Islet of Langerhans (tissue), 1 donor: ENCODE results near the gene CCDC57.
"Not testable (repeated sequence)": the region's sequence is repeated elsewhere in the genome, so short reads cannot be mapped to it uniquely, and the experiment has no call there.

ENCODE experiments used
- FAIRE-seq: peaks from one replicate; lab custom pipeline; 2011; peaks lifted over from hg19 to GRCh38; lab: Jason Lieb, UNC

The CCDC57 gene, protein sequence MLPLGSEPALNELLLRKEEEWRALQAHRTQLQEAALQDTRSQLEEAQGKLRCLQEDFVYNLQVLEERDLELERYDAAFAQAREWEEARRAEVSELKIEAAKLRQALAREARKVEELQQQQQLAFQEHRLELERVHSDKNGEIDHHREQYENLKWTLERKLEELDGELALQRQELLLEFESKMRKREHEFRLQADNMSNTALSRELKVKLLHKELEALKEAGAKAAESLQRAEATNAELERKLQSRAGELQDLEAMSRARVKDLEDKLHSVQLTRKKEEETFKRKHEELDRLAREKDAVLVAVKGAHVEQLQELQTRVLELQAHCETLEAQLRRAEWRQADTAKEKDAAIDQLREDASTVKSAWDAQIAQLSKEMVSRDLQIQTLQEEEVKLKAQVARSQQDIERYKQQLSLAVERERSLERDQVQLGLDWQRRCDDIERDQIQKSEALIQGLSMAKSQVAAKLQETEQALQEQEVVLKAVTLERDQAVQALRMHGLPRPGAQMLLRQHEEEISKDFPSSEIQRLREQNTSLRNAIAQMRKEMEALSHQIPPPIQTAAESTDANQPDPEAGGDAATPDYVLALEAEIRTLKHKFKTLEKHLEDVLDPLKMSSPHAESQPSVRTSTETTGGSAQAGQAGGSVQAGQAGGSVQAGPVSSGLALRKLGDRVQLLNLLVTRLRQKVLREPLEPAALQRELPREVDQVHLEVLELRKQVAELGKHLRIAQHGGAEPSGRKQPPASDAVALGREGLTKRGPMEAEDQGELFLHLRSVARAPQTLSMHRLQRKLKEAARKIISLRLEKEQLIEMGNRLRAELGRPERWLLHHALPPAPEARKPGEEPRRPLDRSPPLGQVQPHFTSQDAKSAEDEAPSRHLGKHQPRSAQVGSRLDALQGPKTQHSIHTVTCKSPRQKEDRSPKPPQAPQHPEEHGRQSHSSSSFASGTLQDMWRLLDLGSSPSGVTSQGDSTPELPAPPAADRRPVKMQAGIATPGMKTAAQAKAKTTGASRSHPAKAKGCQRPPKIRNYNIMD

DNA sequence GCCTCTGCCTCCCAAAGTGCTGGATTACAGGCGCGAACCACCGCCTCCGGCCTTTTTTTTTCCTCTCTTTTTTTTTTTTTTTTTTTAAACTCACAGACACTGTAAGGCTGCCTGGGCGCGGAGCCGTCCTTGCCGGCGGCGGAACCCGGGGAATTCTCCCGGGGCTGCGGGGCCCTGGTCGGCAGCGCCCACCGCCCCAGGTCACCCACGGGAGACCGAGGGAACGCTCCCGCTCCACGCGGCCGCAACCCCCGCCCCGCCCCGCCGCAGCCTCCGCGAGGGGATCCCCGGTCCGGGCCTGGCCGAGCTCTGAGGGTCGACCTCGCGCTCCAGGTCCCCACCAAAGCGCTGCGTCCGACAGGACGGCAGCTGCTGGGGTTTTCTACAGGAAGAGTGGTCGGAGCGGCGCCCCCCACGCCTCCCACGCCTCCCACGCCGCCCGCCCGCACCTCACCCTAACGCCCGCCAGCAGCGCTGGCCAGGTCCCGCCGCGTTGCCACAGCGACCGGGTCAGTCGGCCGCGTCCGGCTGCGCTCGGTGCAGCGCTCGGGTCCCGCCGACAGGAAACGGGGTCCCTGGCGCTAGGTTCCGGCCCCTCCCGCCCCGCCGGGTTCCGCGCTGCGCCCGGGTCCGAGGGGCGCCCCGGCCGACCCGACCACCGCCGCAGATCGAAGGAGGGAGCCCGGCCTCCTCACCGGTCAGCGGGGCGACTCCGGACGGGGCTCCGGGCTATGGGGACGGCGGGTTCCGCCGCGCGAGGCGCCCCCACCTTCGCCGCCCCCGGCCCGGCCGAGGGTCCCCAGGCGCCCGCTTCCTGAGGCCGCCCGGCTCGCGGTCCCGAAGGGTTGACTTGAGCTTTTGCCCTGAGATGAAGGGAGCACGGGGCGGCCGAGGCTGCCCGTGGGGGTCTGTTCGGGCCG is at the start of gene CCDC57:
Gene CCDC57 (minus strand): TSS at position 512 of the 920 bp plus-strand sequence. CDS start 10,898 bp downstream, outside the sequence.
- FAIRE-seq = no peak

DNA sequence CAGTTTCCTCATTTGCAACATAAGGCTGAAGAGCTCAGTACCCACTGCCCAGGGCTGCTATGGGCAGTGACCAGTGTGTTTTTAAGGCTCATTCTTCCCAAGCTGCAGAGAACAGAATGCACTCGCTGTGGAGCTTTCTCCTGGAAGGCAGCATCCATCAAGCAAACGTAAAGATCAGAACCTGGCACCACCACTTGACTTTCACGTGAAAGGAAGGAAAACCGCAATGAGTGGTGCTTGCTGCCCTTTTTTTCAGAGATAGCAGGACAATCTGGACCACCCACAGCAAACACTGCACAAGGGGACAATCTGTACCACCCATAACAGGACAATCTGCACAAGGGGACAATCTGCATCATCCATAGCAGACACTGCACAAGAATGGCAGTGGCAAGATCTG is 49.7 kb upstream of the CCDC57 start:
- no peak for FAIRE-seq

DNA sequence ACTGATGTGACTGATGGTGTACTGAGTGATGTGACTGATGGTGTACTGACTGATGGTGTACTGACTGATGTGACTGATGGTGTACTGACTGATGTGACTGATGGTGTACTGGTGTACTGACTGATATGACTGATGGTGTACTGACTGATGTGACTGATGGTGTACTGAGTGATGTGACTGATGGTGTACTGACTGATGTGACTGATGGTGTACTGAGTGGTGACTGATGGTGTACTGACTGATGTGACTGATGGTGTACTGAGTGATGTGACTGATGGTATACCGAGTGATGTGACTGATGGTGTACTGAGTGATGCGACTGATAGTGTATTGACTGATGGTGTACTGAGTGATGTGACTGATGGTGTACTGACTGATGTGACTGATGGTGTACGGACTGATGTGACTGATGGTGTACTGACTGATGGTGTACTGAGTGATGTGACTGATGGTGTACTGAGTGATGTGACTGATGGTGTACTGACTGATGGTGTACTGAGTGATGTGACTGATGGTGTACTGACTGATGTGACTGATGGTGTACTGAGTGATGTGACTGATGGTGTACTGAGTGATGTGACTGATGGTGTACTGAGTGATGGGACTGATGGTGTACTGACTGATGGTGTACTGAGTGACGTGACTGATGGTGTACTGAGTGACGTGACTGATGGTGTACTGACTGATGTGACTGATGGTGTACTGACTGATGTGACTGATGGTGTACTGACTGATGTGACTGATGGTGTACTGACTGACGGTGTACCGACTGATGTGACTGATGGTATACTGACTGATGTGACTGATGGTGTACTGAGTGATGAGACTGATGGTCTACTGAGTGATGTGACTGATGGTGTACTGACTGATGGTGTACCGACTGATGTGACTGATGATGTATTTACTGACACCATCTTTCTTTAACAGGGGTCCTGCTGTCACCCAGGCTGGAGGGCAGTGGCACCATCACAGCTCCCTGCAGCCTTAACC is 47.6 kb upstream of the CCDC57 start:
- FAIRE-seq = not testable (repeated sequence)

DNA sequence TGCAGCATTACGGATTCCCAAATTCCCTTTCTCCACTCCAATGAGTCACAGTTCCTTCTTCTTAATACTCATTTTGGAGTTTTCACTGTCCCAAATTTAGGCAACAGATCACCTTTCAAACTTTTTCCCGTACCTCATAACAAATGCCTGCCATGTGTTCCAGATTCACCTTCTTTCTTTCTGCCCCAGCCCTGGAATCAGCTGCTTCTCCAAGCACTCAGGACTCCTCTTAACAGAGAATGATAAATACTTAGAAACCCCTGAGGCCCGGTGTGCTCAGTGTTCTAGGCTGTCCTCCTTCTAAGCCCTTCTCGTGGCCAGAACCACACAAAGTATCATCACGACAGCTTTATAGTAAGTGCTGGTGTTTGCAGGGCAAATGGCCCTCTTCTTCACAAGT is 45.9 kb upstream of the CCDC57 start:
- no peak for FAIRE-seq

DNA sequence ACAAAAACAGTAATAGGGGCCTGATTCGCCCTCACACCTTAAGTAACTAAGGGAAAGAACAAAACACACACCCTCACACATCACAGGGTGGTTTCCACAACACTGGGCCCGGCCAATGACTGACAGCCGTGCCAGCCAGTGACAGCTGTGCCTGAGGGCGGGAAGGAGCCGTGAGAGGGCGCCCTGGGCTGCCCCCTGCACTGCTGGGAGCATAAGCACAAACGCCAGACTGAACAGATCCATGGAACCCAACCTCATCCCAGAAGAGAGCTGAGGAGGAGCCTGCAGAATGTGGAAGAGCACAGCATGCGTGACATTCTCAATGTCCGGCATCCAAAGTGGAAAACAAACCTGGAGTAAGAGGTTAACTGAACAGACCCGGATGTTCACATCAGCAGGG is 44.8 kb upstream of the CCDC57 start:
- FAIRE-seq = no peak

DNA sequence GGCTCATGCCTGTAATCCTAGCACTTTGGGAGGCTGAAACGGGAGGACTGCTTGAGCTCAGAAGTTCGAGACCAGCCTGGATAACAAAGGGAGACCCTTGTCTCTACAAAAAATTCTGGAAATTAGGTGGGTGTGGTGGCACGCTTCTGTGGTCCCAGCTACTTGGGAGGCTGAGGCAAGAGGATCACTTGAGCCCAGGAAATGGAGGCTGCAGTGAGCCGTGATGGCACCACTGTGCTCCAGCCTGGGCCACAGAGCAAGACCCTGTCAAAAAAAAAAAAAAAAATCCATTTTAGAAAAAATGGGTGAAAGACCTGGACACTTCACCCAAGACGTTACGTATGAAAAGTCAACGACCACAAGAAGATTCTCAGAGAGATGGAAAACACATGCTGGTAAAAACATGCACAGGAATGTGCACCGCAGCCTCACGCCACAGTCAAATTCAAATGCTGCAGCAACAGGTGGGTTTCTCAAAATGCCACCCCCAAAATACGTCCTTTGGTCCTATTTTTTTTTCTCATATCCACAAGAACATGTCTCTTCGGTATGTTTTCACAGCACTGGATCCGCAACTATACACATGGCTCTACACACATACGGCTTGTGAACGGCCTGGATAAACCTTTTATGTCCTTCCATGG is 43.7 kb upstream of the CCDC57 start:
- no peak for FAIRE-seq

DNA sequence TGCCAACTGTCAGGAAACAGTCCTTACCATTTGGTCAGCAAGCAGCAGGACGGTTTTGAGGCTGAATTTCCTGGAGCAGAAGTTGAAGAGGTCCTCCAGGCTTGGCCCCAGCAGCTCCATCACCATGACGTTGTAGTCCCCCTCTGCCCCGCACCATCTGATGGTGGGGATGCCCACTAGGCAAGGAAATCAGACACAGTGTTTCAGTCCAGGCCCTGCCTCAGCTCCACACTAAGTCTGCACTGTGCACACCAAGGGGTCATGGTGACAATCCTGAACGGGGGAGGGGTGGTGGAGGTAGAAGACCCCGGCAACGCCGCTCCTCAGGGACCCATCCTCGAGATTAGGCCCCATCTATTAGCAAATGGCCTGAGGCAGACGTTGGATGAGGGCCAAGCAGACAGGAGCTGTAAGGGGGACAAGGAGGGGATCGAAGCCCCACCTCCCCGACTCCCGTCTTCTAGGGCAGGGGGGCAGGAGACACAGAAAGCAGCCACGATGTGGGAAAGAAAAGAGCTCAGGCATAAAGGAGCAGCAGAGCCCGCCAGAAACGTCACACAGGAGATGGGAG is 42.8 kb upstream of the CCDC57 start:
- no peak for FAIRE-seq

DNA sequence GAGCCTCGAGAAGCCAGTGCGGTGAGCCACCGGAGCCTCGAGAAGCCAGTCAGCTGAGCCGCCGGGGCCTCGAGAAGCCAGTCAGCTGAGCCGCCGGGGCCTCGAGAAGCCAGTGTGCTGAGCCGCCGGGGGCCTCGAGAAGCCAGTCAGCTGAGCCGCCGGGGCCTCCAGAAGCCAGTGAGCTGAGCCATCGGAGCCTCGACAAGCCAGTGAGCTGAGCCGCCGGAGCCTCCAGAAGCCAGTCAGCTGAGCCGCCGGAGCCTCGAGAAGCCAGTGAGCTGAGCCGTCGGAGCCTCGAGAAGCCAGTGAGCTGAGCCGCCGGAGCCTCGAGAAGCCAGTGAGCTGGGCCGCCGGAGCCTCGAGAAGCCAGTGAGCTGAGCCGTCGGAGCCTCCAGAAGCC is 42.1 kb upstream of the CCDC57 start:
- FAIRE-seq = not testable (repeated sequence)

DNA sequence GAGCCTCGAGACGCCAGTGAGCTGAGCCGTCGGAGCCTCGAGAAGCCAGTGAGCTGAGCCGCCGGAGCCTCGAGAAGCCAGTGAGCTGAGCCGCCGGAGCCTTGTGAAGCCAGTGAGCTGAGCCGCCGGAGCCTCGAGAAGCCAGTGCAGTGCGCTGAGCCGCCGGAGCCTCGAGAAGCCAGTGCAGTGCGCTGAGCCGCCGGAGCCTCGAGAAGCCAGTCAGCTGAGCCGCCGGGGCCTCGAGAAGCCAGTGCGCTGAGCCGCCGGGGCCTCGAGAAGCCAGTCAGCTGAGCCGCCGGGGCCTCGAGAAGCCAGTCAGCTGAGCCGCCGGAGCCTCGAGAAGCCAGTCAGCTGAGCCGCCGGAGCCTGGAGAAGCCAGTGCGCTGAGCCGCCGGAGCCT is 41.5 kb upstream of the CCDC57 start:
- not testable (repeated sequence) for FAIRE-seq

DNA sequence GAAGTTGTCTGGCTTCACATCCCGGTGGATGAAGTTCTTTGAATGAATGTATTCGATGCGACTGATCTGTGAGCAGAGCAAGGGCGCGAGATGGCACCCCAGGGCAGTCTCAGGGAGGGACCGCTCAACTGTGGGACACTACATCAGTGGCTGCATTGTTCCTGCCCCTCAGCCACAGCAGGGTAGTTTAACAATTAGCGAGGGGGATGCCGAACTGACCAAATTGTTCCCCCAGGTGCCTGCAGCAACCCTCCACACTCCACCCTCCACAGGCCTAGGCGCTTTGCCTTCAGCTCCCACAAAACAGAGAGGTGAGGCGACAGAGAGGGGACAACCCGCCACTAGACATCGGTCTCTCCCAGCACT is 40.5 kb upstream of the CCDC57 start:
- FAIRE-seq = no peak

DNA sequence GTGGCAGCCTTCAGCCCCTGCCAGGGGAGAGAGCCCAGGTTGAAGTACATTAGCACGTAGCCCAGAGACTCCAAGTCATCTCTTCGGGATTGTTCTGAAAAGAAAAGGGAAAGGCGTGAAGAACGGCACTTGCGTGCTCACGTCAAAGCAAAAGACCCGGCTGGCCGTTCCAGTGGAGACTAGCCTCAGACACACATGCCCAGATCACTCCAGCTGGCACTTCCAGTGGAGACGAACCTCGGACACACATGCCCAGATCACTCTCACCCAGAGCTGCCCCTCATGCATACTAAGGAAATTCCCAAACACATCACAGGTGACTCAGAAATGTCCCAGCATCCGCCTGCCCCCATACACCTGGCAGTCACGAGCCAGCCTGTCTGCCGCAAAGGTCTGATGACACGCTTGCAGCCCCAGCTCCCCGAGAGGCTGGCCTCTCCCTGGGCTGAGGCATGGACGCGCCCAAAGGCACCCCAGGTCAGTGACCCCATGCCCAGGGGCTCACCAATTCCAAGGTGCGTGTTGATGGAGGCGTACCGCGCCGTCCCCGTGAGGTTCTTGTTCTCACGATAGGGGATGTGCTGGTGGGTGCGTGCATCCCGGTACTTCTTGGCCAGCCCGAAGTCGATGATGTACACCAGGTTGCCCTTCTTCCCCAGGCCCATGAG is 40.0 kb upstream of the CCDC57 start:
- FAIRE-seq = no peak

DNA sequence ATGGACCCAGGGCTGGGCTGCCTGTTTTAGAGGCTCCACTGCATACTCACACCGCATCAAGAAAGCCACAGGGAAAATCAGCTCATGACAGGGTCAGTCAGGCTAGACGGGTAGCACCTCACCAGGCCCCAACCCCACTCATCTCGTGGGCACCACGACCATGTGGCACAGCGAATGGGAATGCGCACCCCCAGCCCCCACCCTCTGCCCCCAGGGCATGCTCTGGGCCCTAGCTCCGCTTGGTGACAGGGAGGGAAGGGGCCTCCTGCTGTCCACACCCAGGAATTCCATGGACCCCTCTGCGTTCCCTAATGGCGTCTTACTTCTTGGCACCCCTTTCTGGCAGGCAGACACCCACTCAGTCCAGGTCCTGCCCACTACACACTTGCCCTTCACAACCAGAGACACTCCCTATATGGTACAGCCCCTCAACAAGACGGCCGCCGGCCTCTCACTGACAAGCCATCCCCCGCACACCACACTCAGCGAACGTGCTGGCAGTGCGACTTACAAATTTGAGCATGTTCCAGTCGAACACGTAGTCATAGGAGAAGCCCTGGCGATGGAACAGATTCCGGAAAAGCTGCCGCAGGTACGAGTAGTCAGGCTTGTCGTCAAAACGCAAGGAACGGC is 38.3 kb upstream of the CCDC57 start:
- no peak for FAIRE-seq

DNA sequence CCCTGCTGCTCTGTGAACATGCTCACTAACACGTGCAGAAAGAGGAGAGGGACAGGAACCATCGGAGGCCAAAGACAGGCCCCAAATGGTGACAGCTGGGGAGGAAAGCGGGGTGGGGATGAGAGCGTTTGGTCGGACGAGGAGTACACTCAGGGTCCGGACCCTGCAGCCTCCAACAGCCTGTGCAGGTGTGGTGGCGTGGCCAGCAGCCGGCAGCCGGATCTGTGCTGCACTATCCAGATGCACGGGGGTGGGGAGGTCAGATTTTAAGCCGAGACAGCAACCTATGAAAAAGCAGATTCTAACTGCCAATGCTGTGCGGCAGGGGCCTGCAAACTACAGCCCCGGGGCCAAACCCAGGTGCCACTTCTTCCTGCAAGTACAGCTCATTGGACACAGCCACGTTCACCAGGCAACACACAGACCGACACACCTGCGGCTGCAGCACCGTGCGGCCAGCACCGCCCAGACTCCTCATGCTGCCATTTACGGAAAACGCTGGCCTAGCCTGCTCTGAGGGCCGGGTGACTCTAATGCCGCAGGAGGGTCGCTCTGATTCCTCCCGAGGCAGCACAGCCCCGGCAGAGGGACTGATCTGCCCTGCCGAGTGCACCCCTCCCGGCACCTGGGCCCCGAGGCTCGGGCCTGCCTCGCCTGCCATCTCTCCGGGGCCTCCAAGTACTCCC is 37.4 kb upstream of the CCDC57 start:
- FAIRE-seq = no peak

DNA sequence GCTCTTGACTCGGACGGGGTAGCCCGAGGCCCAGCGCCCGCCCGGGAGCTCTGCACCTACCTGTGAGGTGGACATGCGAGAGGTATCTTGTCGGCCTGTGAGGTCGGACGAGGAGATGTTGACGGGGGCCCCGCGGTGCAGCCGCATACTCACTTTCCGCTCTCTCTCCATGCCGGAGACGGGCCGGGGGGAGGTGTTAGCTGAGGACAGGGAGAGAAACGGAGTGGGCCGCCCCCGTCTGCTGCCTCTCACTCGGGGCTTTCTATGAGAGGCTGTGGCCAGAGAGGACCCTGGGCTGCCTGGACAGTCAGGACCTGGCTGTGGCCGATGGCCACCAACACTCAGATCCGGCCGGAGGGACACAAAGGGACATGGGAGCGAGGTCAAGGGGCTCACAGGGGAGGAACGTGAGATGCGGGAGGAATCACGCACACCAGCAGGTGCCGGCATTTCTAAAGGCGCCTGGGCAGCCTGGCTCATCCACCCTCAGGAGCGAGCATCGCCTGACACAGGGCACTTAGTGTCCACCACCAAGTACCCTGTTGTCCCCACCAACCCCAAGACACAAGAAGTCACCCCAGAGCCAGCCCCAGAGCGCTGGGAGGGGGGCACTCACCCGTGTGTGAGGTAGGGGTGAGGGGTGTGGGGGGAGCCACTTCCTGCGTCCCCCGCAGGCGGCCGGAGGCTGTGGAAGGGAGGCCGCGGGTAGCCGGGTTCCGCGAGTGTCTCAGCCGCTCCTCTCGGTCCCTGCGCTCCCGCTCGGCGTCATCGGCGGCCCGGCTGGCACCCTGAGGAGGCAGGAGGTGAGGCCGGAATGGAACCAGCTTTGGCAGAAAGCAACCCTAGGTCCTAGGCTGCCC is 36.4 kb upstream of the CCDC57 start:
- FAIRE-seq = no peak

DNA sequence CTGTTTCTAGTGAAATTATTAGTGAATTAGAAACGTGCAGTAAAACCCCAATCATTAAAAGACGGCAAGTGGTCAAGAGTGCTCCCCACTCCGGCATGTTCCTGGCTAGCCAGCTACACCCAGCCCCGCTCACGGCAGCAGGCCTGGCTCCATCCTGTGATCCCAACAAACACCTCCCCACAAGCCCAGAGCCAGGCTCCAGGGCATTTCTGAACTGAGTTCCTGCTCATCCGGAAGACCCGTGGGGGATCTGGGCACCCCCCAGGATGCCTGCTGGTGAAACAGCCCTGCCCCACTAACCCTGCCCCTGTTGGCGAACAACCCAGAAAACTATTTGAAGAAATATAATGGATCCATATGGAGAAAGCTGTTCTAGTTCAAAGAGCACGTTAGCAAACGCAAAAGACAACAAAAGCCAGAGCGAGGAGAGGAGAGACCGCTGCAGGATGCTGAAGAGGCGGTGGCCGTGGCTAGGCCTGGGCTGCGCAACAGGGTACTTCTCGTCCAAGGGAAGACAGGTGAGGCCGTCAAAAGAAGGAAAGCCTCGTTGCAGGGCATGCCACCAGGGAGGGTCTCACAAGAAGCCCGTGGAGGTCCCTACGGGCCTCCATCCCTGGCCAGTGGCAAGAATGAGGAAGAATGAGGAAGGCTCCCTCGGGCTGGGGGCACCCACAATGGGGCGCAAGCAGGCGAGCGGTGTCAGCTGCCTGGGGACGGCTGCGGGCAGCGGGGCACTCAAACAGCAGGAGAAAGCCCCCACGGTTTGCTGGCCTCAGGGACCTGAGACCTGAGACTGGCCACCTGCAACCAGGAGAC is 35.4 kb upstream of the CCDC57 start:
- FAIRE-seq = no peak

DNA sequence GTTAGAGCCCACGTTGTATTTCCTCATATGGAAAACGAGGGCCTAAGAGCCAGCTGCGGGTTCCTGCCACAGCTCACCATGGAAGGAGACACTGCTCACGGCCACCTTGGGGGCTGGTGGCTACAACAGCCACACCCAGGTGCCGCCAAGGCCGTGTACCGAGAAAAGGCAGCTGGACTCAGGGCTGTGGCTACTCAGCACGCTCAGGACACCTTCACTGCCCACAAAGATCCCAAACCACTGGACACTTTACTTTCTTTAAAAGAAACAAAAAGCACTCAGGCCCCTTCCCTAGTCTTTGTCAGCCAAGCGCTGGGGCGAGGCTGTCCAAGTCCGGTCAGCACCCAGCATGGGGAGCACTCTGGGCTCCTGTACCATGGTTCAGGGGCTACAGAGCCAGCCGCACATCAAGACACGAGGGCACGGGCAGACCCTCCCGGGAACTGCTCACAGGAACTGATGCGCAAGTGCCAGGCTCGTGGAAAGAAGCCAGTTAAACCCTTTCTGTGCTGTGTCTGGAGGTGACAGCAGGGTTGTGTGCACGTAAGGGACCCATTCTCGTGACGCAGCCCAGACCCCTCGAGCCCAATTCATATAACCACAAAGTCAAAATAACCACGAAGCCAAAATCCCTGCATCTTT is 34.7 kb upstream of the CCDC57 start:
- FAIRE-seq = no peak
